Measurements from ENCODE around the gene C1orf122. TPM values are rescaled to one million over a fixed set of nuclear protein-coding genes. Genes with fewer than 3 reads are reported as not detected.

Gene C1orf122
- total and polyA plus RNA-seq, 2 of the 4 experiments (the other 2 are of a cell fraction), result 2.0 to 13.6 TPM

DNA sequence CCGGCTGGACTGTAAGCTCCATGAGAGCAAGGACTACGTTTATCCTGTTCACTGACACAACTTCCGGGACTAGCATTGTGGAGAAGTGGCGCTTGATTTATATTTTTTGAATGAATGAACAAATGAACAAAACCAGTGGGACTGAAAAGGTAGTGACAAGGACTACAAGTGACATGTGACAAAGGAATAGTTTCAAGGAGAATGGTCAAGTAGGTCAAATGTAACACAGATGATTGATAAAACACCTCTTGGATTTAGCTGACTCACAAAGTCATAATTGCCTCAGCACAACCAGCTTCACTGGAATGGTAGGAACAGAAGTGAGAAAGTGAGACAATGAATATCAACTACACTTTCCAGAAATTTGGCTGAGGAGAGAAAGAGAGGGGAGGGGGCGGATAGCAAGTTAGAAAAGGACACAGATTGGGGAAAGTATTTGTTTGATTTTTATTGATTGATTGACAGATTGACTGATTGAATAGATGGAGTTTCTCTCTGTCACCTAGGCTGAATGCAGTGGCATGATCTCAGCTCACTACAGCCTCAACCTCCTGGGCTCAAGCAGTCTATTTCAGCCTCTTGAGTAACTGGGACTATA, 37.6 kb downstream of the C1orf122 start:
- no peak overlapping the region for H3K56ac ChIP-seq (ENCODE audit: extremely low read depth, insufficient read depth, low read length)
- H4K20me1 ChIP-seq (ENCODE audit: insufficient read depth, low read length), result peaks cover 7% of the 10 kb centered on the region; the same call in 1 of the 2 replicates
- no peak overlapping the region for H2BK15ac ChIP-seq (ENCODE audit: low read depth, low read length)
- H3K79me1 ChIP-seq (ENCODE audit: low read depth in 1 of 2, low read length in 2 of 2), result peaks cover 41 to 73% of the 10 kb centered on the region in 2 experiments
- H3K4me1 ChIP-seq (ENCODE audit: control insufficient read depth, insufficient read depth, low read length), result peaks cover 3% of the 10 kb centered on the region; the same call in 1 of the 2 replicates
- H3K9me3 ChIP-seq (ENCODE audit: control insufficient read depth, insufficient read depth, low read length), result no peaks in the 10 kb centered on the region
- no peak overlapping the region for H2BK20ac ChIP-seq (ENCODE audit: low read depth, low read length)
- DNase-seq, result no peak
- ChIA-PET CTCF (no interaction called here), POLR2A (ENCODE audit: unreplicated experiment) (no interaction called here)
- H3K27me3 ChIP-seq (ENCODE audit: control insufficient read depth, insufficient read depth, low read length), result no peaks in the 10 kb centered on the region
- no peak overlapping the region for H3K4me3 ChIP-seq (ENCODE audit: insufficient read depth, low read depth, low read length)
- intact Hi-C loops (cut with micrococcal nuclease) (no loop called here), in situ Hi-C loops (cut with MboI; ENCODE audit: low sequenced_read_pairs) (no loop called here), dilution Hi-C loops (cut with HindIII; ENCODE audit: low sequenced_read_pairs, unreplicated experiment) (no loop called here)
- H3K9me1 ChIP-seq (ENCODE audit: insufficient read depth, low read length), result peaks cover 12% of the 10 kb centered on the region
- ATAC-seq (ENCODE audit: low read depth), result no peak
- no peak overlapping the region for H2AK9ac ChIP-seq (replicated peaks; ENCODE audit: low read depth, low read length, poor library complexity)
- H3K4ac ChIP-seq (ENCODE audit: low read depth, low read length), result no peak overlapping the region
- no peak overlapping the region for H4K91ac ChIP-seq (ENCODE audit: insufficient read depth, low read depth, low read length)
- H2BK5ac ChIP-seq (ENCODE audit: low read depth, low read length, poor library complexity, severe bottlenecking), result no peak overlapping the region
- WGBS, 2 experiments (ENCODE audit: extremely low coverage in 2 of 2, insufficient read length in 1 of 2), result 80% methylated on average over 1 of the region's 5 CpGs; no CpG with 5 or more reads in 1 of the 2 experiments
- H2BK120ac ChIP-seq (ENCODE audit: low read depth, low read length), result no peak overlapping the region
- H2AFZ ChIP-seq (replicated peaks; ENCODE audit: low read length, poor library complexity), result no peak overlapping the region
- H3K27ac ChIP-seq (ENCODE audit: insufficient read depth, low read length), result no peak overlapping the region
- BruUV-seq (replicated peaks), result no TSS peak
- H3K23ac ChIP-seq (ENCODE audit: low read depth, low read length), result no peak overlapping the region
- no peak overlapping the region for H2AK5ac ChIP-seq (ENCODE audit: low read depth, low read length)
- no peak overlapping the region for H3K4me2 ChIP-seq (ENCODE audit: low read depth, low read length)
- H3K9ac ChIP-seq (ENCODE audit: low read depth, low read length), result no peak overlapping the region
- TF ChIP-seq FOS (IDR thresholded peaks at IDR 0.05; ENCODE audit: low read depth, low read length), result no peak
- TF ChIP-seq, protein P1, sequence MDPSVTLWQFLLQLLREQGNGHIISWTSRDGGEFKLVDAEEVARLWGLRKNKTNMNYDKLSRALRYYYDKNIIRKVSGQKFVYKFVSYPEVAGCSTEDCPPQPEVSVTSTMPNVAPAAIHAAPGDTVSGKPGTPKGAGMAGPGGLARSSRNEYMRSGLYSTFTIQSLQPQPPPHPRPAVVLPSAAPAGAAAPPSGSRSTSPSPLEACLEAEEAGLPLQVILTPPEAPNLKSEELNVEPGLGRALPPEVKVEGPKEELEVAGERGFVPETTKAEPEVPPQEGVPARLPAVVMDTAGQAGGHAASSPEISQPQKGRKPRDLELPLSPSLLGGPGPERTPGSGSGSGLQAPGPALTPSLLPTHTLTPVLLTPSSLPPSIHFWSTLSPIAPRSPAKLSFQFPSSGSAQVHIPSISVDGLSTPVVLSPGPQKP (IDR thresholded peaks at IDR 0.05; ENCODE audit: borderline replicate concordance, low read depth, low read length), result no peak
- TF ChIP-seq SMC3 (IDR thresholded peaks at IDR 0.05; ENCODE audit: low read depth, low read length), result no peak
- TF ChIP-seq, protein P2, sequence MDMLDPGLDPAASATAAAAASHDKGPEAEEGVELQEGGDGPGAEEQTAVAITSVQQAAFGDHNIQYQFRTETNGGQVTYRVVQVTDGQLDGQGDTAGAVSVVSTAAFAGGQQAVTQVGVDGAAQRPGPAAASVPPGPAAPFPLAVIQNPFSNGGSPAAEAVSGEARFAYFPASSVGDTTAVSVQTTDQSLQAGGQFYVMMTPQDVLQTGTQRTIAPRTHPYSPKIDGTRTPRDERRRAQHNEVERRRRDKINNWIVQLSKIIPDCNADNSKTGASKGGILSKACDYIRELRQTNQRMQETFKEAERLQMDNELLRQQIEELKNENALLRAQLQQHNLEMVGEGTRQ (IDR thresholded peaks at IDR 0.05; ENCODE audit: low read depth, low read length), result no peak
- no peak for TF ChIP-seq MAZ (IDR thresholded peaks at IDR 0.05; ENCODE audit: borderline replicate concordance, low read depth, low read length)
- TF ChIP-seq RAD21 (IDR thresholded peaks at IDR 0.05; ENCODE audit: low read length), result no peak
- TF ChIP-seq CEBPB (IDR thresholded peaks at IDR 0.05; ENCODE audit: low read depth, low read length), result no peak
- TF ChIP-seq NFE2L2 (IDR thresholded peaks at IDR 0.05; ENCODE audit: low read depth, low read length), result no peak
- TF ChIP-seq RCOR1 (IDR thresholded peaks at IDR 0.05; ENCODE audit: insufficient replicate concordance, low read length), result no peak
- no peak for TF ChIP-seq MAFK (IDR thresholded peaks at IDR 0.05; ENCODE audit: low read depth, low read length)
- H4K5ac ChIP-seq (ENCODE audit: low read depth, low read length), result no peak overlapping the region
- H3K36me3 ChIP-seq (ENCODE audit: control insufficient read depth, insufficient read depth, low read length), result peaks cover 14% of the 10 kb centered on the region
- no peak overlapping the region for H3K14ac ChIP-seq (replicated peaks; ENCODE audit: low read depth, low read length)
- no peak overlapping the region for H4K8ac ChIP-seq (ENCODE audit: low read depth in 2 of 2, low read length in 2 of 2)
- no peak overlapping the region for H3K18ac ChIP-seq (ENCODE audit: low read depth, low read length)
